ENCODE results near the gene GPR146. TPM values are rescaled to one million over a fixed set of nuclear protein-coding genes. Genes with fewer than 3 reads are reported as not detected.
A peak's percentile ranks its signal among the peaks of the same experiment; 100 is the strongest.

Gene GPR146
- total and polyA plus RNA-seq, 2 of the 13 experiments (the other 11 are each of a cell fraction or from before 2014, with no cell fraction given) = 2.0 to 15.9 TPM

- TF ChIP-seq ZBTB34 (CRISPR knock-in tag; IDR thresholded peaks at IDR 0.05) (no peak; the same call in 1 of the 2 replicates), NFE2L2 (IDR thresholded peaks at IDR 0.05; ENCODE audit: low read length) (no peak), THAP8 (CRISPR knock-in tag; IDR thresholded peaks at IDR 0.05; ENCODE audit: borderline replicate concordance) (peak; percentile 51; the same call in 1 of the 2 replicates), MXD1 (CRISPR knock-in tag; IDR thresholded peaks at IDR 0.05) (peak; percentile 72; the same call in 1 of the 2 replicates), ZNF556 (CRISPR knock-in tag; IDR thresholded peaks at IDR 0.05; ENCODE audit: borderline replicate concordance) (no peak; the same call in 1 of the 2 replicates), ZNF33B (CRISPR knock-in tag; IDR thresholded peaks at IDR 0.05) (no peak), ZNF20 (CRISPR knock-in tag; IDR thresholded peaks at IDR 0.05) (no peak), HINFP (CRISPR knock-in tag; IDR thresholded peaks at IDR 0.05; ENCODE audit: low read depth) (no peak; the same call in 1 of the 2 replicates), RNF2 (conservative IDR thresholded peaks at IDR 0.05; ENCODE audit: low read depth) (no peak), KDM5B (CRISPR knock-in tag; IDR thresholded peaks at IDR 0.05; ENCODE audit: borderline replicate concordance) (peak; percentile 88; the same call in 1 of the 2 replicates), ZBTB3 (CRISPR knock-in tag; IDR thresholded peaks at IDR 0.05; ENCODE audit: borderline replicate concordance, low read depth) (no peak), ZNF512 (CRISPR knock-in tag; IDR thresholded peaks at IDR 0.05) (no peak), ZNF263 (CRISPR knock-in tag; IDR thresholded peaks at IDR 0.05) (no peak; the same call in 1 of the 2 replicates), ETS1 (CRISPR knock-in tag; IDR thresholded peaks at IDR 0.05) (no peak), TOPORS (CRISPR knock-in tag; IDR thresholded peaks at IDR 0.05) (no peak), PHF20 (CRISPR knock-in tag; IDR thresholded peaks at IDR 0.05) (no peak), ARNT2 (CRISPR knock-in tag; IDR thresholded peaks at IDR 0.05; ENCODE audit: low read depth) (no peak), ARNTL (CRISPR knock-in tag; IDR thresholded peaks at IDR 0.05) (peak; percentile 50; the same call in 1 of the 2 replicates), ZC3H4 (CRISPR knock-in tag; IDR thresholded peaks at IDR 0.05; ENCODE audit: borderline replicate concordance) (no peak), NCOA5 (CRISPR knock-in tag; IDR thresholded peaks at IDR 0.05) (no peak), MZF1 (CRISPR knock-in tag; IDR thresholded peaks at IDR 0.05; ENCODE audit: borderline replicate concordance) (0 out of 2 replicates have a peak, but pooled peaks have one; percentile 34), ZBTB21 (CRISPR knock-in tag; IDR thresholded peaks at IDR 0.05) (no peak)
Observed at GRCh38 chr7:1086588-1087464, 42.5 kb downstream of the GPR146 start (continued).

Data from HepG2 (cell line).